Activated CD4-positive, CD25-positive, alpha-beta regulatory T cell (primary cell): ENCODE results near the gene CADM1.

Experiments
- DNase-seq, 4 experiments: peaks; one replicate each; lab custom pipeline; 2025; lab: John Stamatoyannopoulos, UW

CADM1 gene

DNA sequence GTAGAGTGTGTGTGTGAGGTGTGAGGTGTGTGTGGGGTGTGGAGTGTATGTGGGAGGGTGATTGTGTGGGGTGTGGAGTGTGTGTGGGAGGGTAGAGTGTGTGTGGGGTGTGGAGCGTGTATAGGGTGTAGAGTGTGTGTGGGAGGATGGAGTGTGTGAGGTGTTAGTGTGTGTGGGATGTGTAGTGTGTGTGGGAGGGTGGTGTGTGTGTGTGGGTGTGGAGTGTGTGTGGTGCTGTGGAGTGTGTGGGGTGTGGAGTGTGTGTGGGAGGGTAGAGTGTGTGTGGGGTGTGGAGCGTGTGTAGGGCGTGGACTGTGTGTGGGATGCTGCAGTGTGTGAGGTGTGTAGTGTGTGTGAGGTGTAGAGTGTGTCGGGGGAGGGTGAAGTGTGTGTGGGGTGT lies 356.1 kb downstream of the CADM1 start:
- DNase-seq, result no peak

DNA sequence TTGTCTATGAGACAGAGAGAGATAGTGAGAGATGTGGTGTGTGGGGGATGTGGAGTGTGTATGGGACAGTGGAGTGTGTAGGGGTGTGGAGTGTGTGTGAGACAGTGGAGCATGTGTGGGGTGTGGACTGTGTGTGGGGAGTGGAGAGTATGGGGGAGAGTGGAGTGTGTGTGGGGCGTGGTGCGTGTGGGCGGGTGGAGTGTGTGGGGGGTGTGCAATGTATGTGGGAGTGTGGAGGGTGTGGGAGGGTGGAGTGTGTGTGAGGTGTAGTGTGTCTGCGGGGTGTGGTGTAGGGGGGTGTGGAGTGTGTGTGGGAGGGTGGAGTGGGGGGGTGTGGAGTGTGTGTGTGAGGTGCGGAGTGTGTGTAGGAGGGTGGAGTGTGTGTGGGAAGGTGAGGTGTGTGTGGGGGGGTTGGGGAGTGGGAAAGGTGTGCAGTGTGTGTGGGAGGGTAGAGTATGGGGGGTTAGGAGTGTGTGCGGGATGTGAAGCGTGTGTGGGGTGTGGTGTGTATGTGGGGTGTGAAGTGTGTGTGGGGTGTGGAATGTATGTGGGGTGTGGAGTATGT lies 356.9 kb downstream of the CADM1 start:
- no peak for DNase-seq

DNA sequence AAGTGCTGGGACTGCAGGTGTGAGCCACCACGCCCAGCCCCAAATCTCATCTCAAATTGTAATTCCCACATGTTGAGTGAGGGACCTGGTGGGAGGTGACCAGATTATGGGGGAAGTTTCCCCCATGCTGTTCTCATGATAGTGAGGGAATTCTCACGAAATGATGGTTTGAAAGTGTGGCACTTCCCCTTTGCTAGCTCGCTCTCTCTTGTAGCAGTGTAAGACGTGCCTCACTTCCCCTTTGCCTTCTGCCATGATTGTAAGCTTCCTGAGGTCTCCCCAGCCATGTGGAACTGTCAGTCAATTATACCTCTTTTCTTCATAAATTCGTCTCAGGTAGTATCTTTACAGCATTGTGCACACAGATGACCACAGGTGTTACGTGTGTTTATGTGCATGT lies 357.8 kb downstream of the CADM1 start:
- no peak for DNase-seq

DNA sequence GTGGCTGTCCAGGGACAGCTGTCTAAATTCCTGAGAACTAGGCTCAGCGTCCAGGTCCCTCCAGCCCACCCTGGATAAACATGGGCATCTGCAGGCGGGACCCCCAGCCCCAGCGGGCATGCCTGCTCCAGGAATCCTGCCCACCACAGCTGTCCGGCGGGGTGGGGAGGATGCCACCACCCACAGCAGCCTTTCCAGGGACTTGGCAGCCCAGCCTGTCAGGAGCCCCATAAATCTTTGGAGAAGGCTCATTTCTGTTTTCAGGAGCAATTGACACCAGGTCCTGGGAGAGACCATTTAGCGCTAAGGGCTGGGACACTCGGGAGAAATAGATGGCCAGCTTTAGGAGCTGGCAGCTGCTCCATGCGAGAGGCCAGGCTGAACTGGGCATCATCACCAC lies 358.9 kb downstream of the CADM1 start:
- DNase-seq, result no peak

DNA sequence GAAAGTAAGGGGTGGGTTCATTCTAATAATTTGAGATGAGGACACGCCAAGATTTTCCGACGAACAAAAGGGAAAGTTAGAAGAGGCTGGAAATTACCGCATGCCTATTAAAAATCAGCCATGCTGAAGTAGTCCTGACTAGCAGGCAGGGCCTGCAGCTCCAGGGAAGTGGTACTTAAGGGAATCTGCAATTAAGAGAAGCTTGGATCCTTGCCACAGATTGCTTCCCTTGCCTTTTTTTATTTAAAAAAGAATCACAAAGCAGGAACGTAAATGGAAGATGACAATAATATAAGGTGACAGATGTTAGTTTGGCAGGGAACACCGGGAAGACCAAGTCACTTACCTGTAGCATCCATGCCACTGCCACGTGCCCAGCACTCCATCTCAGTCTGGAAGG lies 359.3 kb downstream of the CADM1 start:
- no peak for DNase-seq

DNA sequence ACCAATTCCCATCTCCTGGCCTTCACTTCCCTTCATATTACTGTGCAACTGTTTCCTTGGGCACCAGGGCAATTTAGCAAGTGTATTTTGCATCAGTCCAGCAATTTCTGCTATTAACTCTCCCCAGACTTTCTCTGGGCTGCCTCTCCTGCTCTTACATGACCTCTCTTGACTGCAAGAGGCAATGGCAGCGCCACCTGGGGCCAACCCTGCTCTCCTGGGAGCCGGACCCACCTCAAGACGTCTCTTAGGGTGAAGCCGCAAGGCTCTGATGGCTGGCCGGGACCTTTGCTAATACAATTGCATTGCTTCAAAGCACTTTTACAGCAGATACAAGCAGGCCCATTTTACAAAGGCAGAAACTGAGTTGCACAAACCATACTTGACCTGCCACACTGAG lies 360.2 kb downstream of the CADM1 start:
- DNase-seq, result no peak

DNA sequence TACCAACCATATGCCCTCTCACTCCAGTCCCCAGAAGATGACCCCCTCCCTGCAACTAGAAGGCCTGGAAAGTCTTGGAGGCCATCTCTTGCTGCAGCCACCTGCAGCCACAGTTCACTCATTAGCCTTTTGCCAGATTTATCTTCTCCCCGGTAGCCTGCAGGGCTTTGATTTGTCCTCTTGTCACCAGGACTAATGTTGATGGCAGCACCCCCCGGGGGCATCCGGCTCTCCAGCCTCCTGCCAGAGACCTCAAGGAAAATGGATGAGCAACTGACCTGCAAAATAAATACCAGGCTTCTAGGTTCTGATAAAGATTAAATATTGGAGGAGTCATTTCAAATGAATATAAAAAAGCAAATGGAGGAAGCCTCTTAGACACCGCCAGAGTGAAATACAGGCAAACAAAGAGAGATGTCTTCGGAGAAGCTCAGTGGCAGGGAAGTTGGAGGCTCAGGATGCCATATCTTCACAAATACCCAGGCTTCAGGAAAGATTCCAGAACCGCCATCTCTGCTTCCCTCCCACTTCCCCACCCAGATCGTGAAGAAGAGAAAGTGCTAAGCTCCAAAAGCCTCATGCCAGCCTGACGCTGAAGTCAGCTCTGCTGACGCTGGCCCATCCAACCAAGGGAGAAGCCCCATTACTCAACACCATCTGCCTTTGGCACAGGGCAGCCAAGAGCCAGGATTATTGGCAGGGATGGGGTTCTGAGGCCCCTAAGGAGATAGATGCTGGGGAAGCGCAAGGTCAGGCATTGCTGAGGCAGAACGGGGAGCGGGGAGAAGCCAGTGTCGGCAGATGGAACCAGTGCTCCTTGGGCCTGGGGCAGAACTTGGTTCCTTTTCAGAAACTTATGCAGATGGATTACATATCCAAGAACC lies 362.7 kb downstream of the CADM1 start:
- no peak for DNase-seq

DNA sequence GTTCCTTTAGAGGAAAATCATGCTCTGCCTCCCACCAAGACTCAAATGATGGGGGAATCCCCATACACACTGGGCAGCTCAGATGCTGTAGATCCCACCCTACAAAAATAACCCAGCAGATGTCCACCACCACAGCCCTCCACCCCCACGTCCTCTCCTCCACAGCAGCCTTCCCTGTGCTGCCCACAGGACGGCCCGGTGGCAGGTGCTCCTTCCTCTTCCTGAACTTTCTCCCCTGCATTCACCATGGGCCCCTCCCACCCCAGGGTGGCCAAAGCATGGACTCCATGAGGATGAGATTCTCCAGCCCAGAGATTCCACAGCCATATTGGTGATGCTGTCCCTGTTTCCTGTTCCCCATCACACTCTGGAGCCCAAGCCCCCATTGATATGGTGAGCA lies 368.3 kb downstream of the CADM1 start:
- no peak for DNase-seq

DNA sequence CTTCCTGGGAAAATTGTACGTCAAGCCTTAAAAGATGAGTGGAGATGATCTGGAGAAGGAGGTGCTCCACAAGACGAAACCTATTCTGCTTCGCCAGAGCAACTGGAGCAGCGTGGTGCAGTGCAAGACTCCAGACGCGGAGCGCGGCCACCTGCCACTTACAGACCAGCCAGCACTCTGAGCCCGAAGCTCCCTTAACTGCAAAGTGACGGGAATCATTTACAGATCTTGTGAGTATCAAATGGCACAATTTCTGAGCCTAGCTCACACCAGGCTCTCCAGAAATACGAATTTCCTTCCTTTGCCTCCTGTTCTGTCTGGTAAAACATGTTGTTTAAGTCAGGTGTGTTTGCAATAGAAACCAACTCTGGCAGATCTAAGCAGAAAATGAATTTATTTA lies 369.3 kb downstream of the CADM1 start:
- DNase-seq, result no peak

DNA sequence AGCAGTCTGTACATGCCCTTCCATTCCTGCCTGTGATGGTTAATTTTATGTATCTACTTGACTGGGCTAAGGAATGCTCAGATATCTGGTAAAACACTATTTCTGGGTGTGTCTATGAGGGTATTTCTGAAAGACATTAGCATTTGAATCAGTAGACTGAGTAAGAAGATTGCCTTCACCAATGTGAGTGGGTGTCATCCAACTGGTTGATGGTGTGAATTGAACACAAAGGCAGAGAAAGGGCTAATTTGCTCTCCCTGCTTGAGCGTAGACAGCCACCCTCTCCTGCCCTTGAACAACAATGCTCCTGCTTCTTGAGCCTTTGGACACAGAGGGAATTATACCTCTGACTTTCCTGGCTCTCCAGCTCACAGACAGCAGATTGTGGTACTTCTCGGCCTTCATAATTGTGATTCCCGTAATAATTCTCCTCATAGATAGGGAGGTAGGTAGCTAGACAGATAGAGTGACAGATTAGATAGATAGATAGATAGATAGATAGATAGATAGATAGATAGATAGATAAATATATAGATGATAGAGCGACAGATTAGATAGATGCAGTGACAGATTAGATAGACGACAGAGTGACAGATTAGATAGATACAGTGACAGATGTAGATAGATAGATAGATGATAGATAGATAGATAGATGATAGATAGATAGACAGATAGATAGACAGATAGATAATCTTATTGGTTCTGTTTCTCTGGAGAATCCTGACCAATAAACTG lies 370.6 kb downstream of the CADM1 start:
- no peak for DNase-seq

DNA sequence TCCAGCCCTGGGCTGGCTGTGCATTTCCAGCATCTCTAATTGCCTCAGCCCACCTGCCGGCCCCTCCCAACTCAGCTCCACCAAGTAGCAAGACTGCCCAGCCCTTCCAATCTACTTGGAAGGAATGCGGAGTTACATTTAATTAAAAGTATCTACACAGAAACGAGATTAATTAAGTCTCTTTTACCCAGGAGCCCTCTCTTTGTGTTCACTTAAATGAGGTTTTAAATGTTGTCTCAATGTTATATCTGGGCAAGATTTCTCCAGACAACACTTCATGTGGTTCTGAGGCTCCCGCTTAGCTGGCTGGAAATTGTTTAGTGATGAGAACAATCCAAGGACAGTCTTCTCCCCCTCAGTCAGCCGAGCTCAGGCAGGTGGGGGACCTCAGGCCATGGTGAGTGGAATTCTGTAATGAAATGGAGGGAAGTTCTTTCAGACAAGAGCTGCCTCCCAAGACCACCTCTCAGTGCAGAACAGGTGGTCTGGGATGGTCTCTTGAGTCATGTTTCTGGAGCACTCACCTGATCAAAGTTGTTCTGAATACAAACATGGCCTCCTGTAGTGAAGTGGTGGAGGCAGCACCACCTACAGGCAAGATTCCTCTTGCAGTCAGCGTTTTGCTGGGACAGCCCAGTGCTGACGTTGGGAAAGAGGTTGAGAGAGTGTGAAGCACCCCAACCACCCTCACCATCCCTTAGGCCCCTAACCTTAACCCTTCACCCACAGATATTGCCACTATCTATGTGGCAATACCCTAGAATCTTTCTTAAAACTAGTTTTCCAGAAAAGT lies 371.6 kb downstream of the CADM1 start:
- DNase-seq, result no peak

DNA sequence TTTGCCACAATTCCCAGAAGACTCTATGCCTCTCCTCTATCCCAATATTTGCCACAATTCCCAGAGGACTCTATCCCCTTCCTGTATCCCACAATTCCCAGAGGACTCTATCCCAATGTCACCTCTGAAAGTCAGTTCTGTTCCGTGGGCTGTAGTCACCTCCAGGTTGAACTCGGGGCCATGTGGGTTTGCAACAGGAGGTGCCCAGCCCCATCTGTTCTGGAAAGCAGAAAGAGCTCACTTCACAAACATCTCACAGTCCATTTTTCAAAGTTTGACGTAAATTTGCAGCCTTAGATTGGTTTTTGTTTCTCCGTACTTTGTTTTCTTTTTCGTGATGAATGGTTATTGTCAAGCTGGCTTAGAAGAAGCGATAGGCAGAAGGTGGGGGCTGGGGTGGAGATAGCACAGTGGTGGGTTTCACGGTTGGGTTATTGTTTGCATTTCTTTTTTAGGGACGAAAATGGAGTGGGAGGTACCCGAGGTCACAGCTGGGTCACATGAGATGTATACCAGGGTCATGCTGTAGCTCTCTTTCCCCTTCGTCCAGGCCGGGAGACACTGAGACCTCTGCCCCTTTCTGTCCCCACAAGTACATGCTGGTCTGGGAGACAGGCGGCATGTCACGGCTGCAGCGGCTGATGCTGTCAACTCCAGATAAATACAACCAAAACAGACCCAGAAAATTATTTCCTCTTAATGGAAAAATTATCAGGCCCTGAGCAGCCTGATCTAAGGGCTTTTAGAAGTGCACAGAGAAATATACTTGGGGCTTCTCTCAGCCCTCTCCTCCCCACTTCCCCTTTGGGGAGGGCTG lies 374.5 kb downstream of the CADM1 start:
- no peak for DNase-seq

DNA sequence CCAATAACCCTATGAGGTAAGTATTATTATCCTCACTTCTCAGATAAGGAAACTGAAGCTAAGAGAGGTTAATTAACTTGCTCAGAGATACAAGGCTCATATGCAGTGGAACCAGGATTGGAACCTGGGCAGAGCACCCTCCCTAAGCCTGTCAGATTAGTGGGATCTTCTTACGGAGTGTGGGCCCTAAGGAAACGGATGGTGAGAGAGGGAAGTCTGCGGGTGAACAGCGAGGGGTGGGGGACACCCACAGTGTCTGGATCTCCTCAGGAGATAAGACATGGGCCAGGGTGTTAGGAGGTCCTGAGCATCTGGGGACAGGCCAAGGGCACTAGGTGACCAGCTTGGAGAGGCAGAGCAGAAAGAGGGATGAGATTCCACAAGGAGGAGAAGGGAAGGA lies 376.0 kb downstream of the CADM1 start:
- DNase-seq, result no peak

DNA sequence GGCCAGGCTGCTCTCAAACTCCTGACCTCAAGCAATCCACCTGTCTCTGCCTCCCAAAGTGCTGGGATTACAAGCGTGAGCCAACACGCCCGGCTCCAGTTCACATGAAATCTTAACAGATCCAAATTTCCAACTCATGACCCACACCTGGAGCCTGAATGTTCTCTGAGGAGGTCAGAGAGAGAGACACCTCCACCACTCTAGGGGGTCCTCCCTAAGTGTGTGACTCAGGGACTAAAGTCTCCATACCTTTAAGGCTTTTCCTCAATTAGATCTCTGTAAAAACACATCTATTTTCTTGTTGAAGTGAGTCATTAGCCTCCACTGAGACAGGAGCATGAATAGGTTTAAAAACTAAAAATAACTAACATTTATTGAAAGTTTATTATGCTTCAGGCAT lies 376.4 kb downstream of the CADM1 start:
- DNase-seq, result no peak

DNA sequence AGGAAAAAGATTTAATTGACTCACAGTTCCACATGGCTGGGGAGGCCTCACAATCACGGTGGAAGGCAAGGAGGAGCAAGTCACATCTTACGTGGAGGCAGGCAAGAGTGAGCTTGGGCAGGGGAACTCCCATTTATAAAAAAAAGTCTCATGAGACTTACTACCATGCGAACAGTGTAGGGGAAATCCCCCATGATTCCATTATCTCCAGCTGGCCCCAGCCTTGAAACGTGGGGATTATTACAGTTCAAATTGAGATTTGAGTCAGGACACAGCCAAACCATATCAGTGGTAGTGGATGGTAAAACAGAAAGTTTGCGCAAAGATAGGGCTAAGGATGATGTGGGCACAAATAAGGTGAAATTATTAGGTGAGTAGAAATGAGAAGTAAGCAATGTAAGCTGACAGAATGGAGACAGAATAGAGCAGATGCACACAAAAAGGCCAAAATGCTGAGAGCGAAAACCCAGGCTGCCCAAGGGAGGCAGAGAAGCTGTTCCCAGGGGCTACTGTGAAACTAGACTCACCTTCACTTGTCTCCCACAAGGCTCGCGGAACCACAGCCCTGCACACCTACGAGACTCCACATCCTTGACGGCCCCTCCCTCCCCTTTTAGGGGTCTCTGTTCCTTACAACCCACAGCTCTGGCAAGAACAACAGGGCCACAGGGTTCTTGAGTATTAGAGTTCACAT lies 377.6 kb downstream of the CADM1 start:
- no peak for DNase-seq

DNA sequence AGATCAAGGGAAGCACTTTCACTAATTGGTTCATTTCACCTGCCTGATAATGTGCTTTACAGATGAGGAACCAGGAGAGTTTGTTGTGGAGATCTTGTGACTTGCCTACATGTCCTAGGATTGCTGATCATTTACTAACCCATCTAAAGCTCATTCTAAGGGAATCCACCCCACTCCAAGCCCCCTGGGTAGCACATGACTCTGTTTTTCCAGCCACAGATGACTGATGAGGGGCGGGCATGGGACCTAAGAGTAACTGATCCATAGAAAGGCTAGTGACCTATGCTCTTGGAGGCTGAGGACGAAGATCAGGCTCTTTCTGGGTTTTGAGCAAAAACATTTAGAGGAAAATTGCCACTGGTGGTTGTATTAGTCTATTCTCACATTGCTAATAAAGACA lies 378.1 kb downstream of the CADM1 start:
- DNase-seq, result no peak

DNA sequence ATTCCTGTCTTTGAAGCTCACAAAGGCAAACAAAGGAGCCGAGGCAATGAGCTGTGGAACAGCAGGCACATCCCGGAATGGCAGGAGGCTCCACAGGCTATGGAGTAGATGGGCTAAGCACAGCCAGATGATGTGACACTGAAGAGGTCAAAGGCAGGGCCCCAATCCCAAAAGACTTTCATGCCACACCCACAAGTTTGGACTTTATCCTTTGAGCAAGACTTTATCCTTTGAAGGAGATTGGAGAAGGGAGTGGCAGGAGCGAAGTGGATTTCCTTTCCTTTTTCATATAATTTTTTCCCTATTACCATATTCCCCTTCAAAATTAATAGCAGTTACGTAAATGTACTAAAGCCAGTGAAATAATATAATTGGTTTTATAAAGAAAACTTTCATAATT lies 379.4 kb downstream of the CADM1 start:
- DNase-seq, result no peak

DNA sequence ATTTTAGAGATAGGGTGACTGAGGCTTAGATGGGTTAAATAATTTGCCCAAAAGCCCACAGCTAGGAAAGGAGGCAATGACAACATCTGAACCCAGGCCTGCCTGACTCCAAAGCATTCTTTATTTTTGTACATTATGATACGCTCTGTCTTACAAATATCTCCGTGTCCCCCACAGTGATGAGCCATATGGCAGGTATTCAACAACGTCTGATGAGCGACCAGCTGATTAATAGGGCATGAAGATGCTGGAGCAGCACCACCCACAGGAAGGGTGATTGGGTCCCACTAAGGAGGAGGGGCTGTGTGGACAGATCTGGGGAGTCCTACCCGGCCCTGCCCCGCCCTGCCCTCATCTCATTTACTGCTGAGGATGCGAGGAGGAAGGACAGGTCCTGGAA lies 380.6 kb downstream of the CADM1 start:
- DNase-seq, result no peak

DNA sequence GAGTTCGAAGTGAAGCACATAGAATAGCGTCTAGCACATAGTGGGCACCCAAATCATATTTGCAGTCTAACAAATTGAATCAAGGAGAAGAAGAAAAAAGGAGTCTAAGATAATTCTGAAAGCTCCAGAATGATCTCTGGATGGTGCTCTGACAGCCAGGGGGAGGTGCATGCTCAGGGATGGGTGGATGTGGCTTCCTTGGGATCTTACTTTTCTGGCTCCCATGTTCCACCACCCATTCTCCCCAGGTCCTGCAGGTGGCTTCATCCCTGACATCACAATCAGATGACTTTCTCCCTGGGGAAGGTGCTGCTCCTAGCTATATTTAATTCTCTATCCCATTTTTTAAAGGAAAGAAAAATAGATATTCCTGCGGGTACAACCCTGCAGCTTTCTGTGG lies 381.9 kb downstream of the CADM1 start:
- no peak for DNase-seq
